ENCODE measurements around the gene ARRDC4.

ARRDC4 gene

DNA sequence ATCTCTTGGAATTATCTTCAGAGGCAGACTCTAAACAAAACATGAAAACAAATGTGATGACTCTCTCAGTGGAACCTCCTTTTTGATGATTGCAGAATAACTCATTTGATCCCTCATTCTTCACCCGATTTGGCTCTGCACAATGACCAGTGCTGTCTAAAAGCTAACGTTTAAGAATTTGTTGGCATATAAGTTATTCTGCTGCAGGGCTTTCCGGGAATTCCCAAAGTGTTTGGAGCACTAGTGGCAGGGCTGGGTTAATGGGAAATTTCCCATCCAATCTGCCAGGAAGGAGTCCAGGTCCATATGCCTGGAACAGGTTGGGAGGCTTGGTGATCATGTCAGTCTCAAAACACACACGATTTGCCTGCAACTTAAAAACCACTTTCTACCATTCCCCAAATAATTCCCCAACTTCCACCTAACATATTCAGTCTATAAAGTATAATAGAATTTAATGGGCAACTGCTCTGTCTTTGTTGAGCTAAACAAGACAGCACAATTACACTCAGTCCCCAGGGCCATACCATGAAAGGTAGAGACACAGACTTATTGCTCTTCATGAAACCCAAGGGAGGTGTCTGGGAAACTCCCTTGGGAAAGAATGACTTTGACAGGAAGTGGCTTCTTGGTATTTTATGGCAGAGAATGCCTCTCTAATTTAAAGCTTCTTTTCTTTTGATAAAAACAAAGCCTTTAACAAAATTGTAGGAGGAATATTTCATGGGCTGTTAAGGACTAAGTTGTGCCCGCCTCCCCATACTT is 38.0 kb downstream of the ARRDC4 start:
- no peak for DNase-seq (ENCODE audit: low spot score)

DNA sequence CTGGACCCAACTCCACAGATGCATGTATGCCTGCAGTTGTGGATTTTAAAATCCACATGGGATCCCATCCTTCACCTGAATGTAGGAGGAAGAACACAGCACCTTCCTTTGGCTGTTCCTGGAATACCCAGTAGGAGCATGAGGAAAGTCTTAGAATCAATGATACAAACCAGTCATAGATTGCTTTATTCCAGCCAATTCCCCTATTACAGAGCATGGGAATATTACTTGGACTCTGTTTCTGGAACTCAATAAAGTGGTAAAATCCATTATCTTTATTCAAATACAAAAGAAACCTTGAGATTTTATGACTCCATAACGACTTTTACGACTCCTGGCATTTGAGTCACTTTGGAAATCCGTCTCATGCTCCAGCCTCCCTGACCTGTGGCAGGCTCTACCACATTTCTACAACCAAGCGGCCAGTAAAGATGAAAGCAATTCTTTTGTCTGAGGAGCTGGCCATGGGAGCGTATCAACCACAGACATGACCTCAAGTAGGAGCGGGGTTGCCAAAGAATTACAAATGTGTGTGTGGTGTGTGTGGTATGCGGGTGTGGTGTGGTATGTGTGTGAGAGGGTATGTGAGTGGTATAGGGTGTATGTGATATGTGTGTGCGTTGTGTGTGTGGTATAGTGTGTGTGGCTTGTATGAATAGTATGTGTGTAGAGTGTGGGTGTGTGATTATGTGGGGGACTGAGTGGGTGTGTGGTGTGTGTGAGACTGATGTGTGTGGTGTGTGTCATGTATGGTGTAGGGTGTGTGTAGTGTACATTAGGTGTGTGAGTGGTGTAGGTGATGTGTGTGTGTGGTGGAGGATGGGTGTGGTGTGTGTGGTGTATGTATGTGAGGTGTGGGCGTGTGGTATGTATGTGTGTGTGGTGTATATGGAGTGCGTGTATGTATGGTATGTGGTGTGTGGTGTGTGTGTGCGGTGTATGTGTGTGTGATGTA is 40.0 kb downstream of the ARRDC4 start:
- no peak for DNase-seq (ENCODE audit: low spot score)

DNA sequence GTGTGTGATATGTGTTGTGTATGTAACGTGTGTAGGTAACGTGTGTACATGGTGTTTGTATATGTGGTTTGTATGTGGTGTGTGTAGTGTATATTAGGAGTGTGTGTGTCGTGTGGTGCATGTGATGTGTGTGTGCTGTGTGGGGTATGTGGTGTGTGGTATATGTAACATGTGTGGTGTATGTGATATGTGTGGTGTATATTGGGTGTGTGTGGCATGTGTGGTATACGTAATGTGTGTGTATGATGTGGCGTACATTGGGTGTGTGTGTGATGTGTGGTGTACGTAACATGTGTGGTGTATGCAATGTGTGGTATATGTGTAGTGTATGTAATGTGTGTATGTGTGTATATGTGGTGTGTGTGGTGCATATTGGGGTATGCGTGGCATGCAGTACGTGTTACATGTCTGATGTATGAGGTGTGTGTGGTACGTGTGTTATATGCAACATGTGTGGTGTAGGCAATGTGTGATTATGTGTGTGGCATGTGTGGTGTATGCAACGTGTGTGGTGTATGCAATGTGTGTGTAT is 41.2 kb downstream of the ARRDC4 start:
- DNase-seq (ENCODE audit: low spot score) = no peak

DNA sequence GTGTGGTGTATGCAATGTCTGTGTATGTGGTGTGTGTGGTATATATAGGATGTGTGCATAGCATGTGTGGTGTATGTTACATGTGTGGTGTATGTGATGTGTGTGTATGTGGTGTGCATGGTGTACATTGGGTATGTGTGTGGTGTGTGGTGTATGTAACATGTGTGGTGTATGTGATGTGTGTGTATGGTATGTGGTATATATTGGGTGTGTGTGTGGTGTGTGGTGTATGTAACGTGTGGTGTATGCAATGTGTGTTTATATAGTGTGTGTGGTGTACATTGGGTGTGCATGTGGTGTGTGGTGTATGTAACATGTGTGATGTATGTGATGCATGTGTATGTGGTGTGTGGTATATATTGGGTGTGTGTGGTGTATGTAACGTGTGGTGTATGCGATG is 41.9 kb downstream of the ARRDC4 start:
- DNase-seq (ENCODE audit: low spot score) = no peak

DNA sequence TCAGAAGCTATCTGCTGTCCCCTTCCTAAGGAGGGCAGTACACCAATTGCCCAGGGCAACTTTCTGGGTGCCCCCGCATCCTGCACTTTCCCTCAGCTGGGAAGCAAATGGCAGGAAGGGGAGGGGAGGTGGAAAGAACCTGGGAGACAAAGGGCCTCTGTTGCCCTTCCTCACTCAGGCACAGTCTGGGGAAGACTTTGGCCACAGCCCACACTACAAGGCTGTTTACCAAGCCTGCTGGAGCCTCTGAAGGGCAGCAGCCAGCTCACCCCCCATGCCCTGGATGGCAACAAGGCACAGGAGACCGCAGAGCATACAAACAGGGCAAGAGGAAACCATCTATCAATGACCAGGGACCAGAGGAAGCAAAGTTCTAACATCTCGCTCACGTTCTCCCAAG is 42.4 kb downstream of the ARRDC4 start:
- no peak for DNase-seq (ENCODE audit: low spot score)

DNA sequence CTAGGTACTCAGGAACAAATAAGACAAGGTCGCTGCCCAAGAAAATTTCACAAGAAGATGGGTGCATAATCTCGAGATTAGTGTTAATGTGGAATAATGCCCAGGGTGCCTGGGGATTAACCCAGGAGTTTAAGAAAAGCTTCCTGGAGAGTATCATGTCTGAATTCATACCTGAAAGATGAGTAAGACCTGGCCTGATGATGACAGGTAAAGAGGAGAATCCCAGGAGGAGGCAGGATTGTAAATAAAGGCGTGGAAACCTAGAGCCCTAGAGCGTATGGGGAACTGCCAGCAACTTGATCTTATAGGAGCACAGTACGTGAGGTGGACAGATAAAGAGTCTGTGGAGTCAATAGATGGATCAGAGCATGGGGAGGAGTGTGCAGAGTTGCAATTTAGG is 43.0 kb downstream of the ARRDC4 start:
- no peak for DNase-seq (ENCODE audit: low spot score)

DNA sequence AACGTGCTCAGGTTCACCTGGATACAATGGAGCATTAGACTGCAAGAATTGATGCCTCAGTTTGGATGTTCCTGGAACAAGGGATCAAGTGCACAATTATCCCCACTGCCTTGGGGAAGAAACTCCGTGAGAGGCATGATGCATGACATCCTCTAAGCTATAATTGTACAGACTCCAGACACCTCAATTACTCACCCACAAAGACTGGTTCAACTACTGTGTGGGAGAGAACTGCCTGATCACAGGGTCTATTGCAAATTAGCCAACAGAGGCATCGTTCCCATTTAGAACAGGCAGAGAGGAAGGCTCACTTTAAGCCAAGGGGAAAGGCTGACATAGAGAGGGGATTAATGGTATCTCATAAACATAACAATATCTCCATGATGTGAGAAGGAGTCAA is 43.5 kb downstream of the ARRDC4 start:
- no peak for DNase-seq (ENCODE audit: low spot score)

DNA sequence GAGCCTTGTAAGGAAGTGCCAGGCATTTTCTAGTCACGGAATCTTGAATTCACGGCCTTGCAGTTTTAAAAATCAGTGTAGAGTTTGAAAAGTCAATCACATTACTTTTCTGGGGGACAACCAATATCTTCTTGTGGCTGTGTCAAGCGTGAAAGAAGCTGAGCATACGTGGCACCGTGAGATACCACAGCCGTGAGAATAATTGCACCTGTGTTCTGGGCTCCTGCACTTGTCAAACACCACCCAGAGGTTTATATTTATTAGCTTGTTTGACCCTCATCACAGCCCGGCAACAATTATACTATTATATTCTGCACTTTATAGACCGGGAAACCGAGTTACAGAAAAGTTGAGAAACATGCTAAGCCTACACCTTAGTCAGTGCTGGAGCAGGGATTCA is 45.2 kb downstream of the ARRDC4 start:
- DNase-seq (ENCODE audit: low spot score) = no peak

DNA sequence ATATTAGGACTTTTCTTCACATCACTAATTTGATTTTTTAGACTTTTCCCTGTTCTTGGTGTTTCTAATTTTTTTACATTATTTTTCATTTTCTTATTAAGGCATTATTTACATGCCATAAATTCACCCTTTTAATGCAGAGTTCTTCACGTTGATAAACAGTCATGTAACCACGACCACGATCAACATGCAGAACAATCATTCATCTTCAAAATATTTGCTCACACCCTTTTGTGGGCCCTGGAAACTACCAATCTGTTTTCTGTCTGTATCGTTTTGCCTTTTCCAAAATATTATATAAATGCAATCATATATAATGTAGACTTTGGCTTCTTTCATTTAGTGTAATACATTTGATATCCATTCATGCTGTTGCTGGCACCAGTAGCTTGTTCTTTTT is 48.7 kb downstream of the ARRDC4 start:
- DNase-seq (ENCODE audit: low spot score) = no peak

DNA sequence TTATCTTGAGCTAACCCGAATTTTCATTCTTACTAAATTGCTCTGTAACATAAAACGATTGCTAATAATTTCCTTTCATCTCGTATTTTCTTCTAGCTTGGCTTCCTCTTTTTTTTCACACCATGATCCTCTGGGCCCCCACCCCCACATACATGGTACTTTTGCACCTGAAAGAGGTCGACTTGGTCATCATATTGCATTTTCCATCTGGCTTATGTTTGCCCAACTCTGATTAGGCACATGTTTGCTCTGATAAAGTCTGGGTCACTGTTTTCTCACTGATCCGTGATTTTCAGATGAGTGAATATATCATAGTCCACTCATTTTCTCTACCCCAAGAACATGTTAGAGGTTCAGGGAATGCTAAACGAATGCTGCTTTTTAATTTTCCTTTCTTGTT is 49.5 kb downstream of the ARRDC4 start:
- DNase-seq (ENCODE audit: low spot score) = no peak

DNA sequence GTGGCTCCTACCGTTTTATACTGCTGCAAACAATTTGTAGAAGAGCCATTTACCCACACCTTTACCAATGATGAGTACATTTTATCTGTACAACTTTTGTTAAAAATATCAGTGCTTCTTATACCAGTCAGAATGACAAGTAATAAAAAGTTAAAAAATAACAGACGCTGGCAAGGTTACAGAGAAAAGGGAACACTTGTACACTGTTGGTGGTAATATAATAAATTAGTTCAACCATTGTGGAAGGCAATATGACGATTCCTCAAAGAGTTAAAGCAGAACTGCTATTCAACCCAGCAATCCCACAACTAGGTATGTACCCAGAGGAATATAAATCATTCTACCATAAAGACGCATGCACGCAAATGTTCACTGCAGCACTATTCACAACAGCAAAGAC is 51.9 kb downstream of the ARRDC4 start:
- no peak for DNase-seq (ENCODE audit: low spot score)

DNA sequence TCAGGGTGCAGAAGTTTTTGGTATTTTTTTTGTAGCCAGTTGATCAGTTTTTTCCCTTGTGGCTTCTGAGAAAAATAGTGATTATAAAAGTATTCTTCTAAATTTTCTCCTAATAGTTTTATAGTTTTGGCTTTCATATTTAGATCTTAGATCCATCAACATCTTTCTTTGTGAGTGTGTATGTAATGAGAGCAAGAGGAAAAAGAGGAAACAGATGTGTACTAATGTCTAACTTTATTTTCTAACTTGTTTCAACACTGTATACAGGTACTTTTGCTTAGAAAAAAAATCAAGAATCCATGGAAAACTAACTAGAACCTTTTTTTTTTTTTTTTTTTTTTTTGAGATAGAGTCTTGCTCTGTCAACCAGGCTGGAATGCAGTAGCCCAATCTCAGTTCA is 53.1 kb downstream of the ARRDC4 start:
- no peak for DNase-seq (ENCODE audit: low spot score)

DNA sequence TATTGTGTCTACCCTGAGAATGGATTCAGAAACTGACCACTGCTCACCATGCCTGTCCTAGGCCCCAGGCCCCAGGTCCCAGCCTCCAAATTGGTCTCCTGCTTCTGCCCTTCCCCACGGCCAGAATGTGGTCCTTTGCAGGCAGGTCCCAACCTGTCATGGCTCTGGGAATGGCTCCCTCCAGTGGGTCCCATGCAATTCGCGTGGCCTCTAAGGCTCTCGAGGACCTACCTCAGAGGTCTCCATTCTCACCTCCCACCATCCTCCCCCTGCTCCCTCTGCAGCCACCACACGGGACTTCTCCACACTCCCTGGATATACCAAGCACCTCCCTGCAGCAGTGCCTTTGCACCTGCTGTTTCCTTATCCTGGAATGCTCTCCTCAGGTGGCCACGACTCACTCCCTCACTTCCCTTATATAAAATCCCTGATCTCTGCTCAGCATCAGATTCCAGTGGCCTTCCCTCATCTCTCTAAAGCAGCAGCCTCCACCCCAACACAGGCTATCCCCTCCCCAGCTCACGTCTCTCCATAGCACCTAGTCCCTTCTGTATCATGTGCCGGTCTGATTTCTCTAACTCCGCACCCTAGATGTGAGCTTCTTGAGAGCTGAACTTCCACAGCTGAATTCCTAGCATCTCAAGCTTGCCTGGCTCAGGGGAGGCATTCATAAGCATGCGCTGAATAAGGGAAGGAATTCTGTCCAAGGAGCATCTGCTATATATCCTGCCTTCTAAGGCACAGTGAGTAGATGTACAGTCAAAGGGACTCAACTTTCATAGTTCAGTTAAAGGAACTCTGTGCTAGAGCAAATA is 56.9 kb downstream of the ARRDC4 start:
- DNase-seq (ENCODE audit: low spot score) = no peak

DNA sequence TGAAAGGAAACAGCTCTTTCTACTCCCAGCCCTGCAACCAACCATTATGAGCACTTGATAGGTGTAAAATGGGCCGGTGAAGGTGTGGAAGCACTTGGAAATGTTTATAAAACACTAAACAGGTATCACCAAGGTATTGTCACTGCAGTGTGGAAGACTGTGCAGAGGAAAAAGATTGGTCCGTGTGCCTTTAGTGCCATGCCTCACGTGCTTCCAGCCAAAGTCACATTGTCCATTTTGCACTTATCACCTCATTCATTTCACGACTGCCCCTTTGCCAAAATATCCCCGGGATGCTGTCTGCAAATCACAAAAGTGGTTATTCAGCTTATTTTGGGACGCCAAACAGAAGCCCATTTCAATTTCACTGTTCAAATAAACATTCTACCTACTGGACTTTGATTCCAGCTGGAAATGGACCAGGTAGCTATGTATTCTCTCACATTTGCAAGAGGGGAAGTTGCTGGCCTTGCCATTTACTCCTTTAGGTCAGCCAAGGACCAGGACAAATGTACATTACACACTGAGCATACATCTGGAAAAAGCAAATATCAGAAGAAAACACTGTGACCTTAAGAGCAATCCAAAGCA is 58.4 kb downstream of the ARRDC4 start:
- no peak for DNase-seq (ENCODE audit: low spot score)
